CD4-positive, alpha-beta T cell (primary cell): ENCODE data around the gene USP37. TPM values are rescaled to one million over a fixed set of nuclear protein-coding genes. Genes with fewer than 3 reads are reported as not detected.
A peak's percentile ranks its signal among the peaks of the same experiment; 100 is the strongest.

Source experiments
- ATAC-seq: fragments of 200-7000 bp; cut with Tn5 transposase; one replicate; pipeline ENCODE4 v1.10.0; 2022; ENCODE audit warnings: mild to moderate bottlenecking; ENCODE audit not compliant: poor library complexity
- CTCF ChIA-PET: fragments of 350-600 bp; sonication (Branson Sonifier 250); formaldehyde crosslinking; loops from one replicate; lab custom pipeline; 2021; ENCODE audit warnings: antibody characterized with exemption, inconsistent platforms; lab: Charles Lee
- POLR2A ChIA-PET: fragments of 350-600 bp; sonication (Branson Sonifier 250); formaldehyde crosslinking; loops from one replicate; lab custom pipeline; 2021; ENCODE audit warnings: antibody characterized with exemption, inconsistent platforms; lab: Charles Lee
- DNase-seq, 14 experiments: peaks; one replicate each; pipeline ENCODE4 v3.0.0-alpha.2; 2013 to 2020; ENCODE audit warnings: mixed read lengths in 2 of 14
- H3K27ac ChIP-seq, 2 donors: one replicate each; pipeline versions ENCODE4 v1.5.1 to v1.7.0; 2013; ENCODE audit warnings: low read length in 2 of 2, low read depth in 1 of 2, mild to moderate bottlenecking in 1 of 2
- H3K27me3 ChIP-seq, 2 experiments: 1 replicate in 1 of 2; 2 replicates in 1 of 2; pipeline versions ENCODE4 v1.6.1 to v1.7.0; 2013; ENCODE audit warnings: low read length in 2 of 2, control low read depth in 1 of 2, mild to moderate bottlenecking in 1 of 2, moderate library complexity in 1 of 2; ENCODE audit not compliant: insufficient read depth in 2 of 2, control insufficient read depth in 1 of 2
- H3K36me3 ChIP-seq: one replicate; pipeline ENCODE4 v1.6.1; 2013; ENCODE audit warnings: low read length, control low read depth; ENCODE audit not compliant: insufficient read depth
- H3K4me1 ChIP-seq: one replicate; pipeline ENCODE4 v1.6.1; 2013; ENCODE audit warnings: low read length, control low read depth; ENCODE audit not compliant: insufficient read depth
- H3K4me3 ChIP-seq: one replicate; pipeline ENCODE4 v1.5.1; 2013; ENCODE audit warnings: mild to moderate bottlenecking, low read length, moderate library complexity
- H3K9me3 ChIP-seq, 2 experiments: 1 replicate in 1 of 2; 2 replicates in 1 of 2; pipeline versions ENCODE4 v1.6.1 to v1.7.0; 2013; ENCODE audit warnings: low read length in 2 of 2, mild to moderate bottlenecking in 2 of 2, control low read depth in 1 of 2, moderate library complexity in 1 of 2; ENCODE audit not compliant: control insufficient read depth in 1 of 2, insufficient read depth in 1 of 2
- H3K27ac Mint-ChIP-seq: one replicate; pipeline ENCODE4 v1.8.0; 2020; ENCODE audit warnings: mixed read lengths
- H3K27me3 Mint-ChIP-seq: one replicate; pipeline ENCODE4 v1.8.0; 2021; ENCODE audit warnings: mixed read lengths
- H3K36me3 Mint-ChIP-seq: one replicate; pipeline ENCODE4 v1.8.0; 2021; ENCODE audit warnings: low read depth, mixed read lengths
- H3K4me1 Mint-ChIP-seq: one replicate; pipeline ENCODE4 v1.8.0; 2021; ENCODE audit warnings: low read depth, mixed read lengths
- H3K4me3 Mint-ChIP-seq: one replicate; pipeline ENCODE4 v1.8.0; 2020; ENCODE audit warnings: mild to moderate bottlenecking, mixed read lengths
- H3K9me3 Mint-ChIP-seq: one replicate; pipeline ENCODE4 v1.8.0; 2020; ENCODE audit warnings: mixed read lengths
- CTCF ChIP-seq: fragments of 200-600 bp; IDR thresholded peaks from one replicate; pipeline ENCODE4 v1.8.0; 2022; ENCODE audit warnings: antibody characterized with exemption, mild to moderate bottlenecking
- intact Hi-C, 2 experiments: fragments of 100-400 bp; cut with DNase I in 1 of 2; cut with micrococcal nuclease in 1 of 2; formaldehyde crosslinking; loops; one replicate each; pipeline versions ENCODE4 v1.15.1 to v1.9.0; 2023 to 2025; cut with DNase I, micrococcal nuclease
- total RNA-seq, 174 experiments: library from RNA in 2 of 174; stranded (reverse) in 2 of 174; gene quantifications; one replicate each; pipeline ENCODE4 v1.2.3 and lab custom pipeline; 2021 to 2026

The USP37 gene
- total RNA-seq, 2 experiments from 2014 or later = 20.2 to 24.4 TPM

GRCh38 chr2:218432676-218433365, 135.3 kb downstream of the USP37 start:
- Histone ChIP-seq H3K36me3 (no peaks in the 10 kb centered on the region), H3K4me3 (no peak overlapping the region), H3K27me3 (peaks cover 0 to 3% of the 10 kb centered on the region in 2 experiments), H3K9me3 (no peaks in the 10 kb centered on the region), H3K27ac (no peak overlapping the region), H3K4me1 (no peaks in the 10 kb centered on the region)
- Mint-ChIP-seq H3K36me3 (no peaks in the 10 kb centered on the region), H3K9me3 (no peaks in the 10 kb centered on the region), H3K27ac (no peak overlapping the region), H3K4me1 (no peaks in the 10 kb centered on the region), H3K4me3 (no peak overlapping the region), H3K27me3 (no peaks in the 10 kb centered on the region)
- DNase-seq (no peak), ATAC-seq (no peak)
- CTCF ChIA-PET = no interaction called here
- POLR2A ChIA-PET = no interaction called here
- TF ChIP-seq CTCF = no peak
- intact Hi-C loops = no loop called here

- Histone ChIP-seq H3K4me3 (no peak overlapping the region), H3K36me3 (no peaks in the 10 kb centered on the region), H3K27ac (no peak overlapping the region), H3K27me3 (peaks cover 0 to 3% of the 10 kb centered on the region in 2 experiments), H3K4me1 (no peaks in the 10 kb centered on the region), H3K9me3 (no peaks in the 10 kb centered on the region)
- Mint-ChIP-seq H3K27me3 (no peaks in the 10 kb centered on the region), H3K4me3 (no peak overlapping the region), H3K27ac (no peak overlapping the region), H3K4me1 (no peaks in the 10 kb centered on the region), H3K9me3 (no peaks in the 10 kb centered on the region), H3K36me3 (no peaks in the 10 kb centered on the region)
- no peak for TF ChIP-seq CTCF
- DNase-seq = peak in 1 of 14 experiments; percentile 25
- ATAC-seq = no peak
- POLR2A ChIA-PET = no interaction called here
- CTCF ChIA-PET = no interaction called here
- intact Hi-C loops = no loop called here
Measured at GRCh38 chr2:218431878-218432277, 136.3 kb downstream of the USP37 start.

GRCh38 chr2:218430721-218431120, 137.4 kb downstream of the USP37 start:
- POLR2A ChIA-PET = interaction anchor here (0.6 kb wide), 1 partner anchor 22 kb away, joined by 3 read pairs; no protein-coding TSS in a partner anchor

More at GRCh38 chr2:218430721-218431120, 137.4 kb downstream of the USP37 start:
- Mint-ChIP-seq H3K9me3 (no peaks in the 10 kb centered on the region), H3K4me3 (no peak overlapping the region), H3K36me3 (no peaks in the 10 kb centered on the region), H3K4me1 (no peaks in the 10 kb centered on the region), H3K27me3 (no peaks in the 10 kb centered on the region), H3K27ac (no peak overlapping the region)
- no peaks in the 10 kb centered on the region for H3K9me3 ChIP-seq
- ATAC-seq (no peak), DNase-seq (peak in 1 of 14 experiments; percentile 7)
- no peak for TF ChIP-seq CTCF
- no peaks in the 10 kb centered on the region for H3K4me1 ChIP-seq
- CTCF ChIA-PET = no interaction called here
- H3K27ac ChIP-seq = no peak overlapping the region
- no peak overlapping the region for H3K4me3 ChIP-seq
- H3K27me3 ChIP-seq = peaks cover 0 to 3% of the 10 kb centered on the region in 2 experiments
- H3K36me3 ChIP-seq = no peaks in the 10 kb centered on the region
- intact Hi-C loops = no loop called here
